ENCODE results near the gene NUS1.

- TF ChIP-seq CTCF (IDR thresholded peaks at IDR 0.05) (no peak), POLR2A (IDR thresholded peaks at IDR 0.05) (no peak), EP300 (IDR thresholded peaks at IDR 0.05) (no peak)
Measured at GRCh38 chr6:117666881-117667280, 8.4 kb upstream of the NUS1 start.

Data from stomach (tissue), 4 donors.